HL-60 (cell line): ENCODE data around the gene FNDC3B.

Experiments used
- DNase-seq, 2 experiments: peaks; one replicate each; pipeline ENCODE4 v3.0.0-alpha.2; 2010 to 2020; ENCODE audit warnings: low read depth in 1 of 2, low spot score in 1 of 2
- H3K27ac ChIP-seq: fragments of 250-450 bp; sonication (Bioruptor Pico); replicated peaks from 2 replicates; pipeline ENCODE4 v1.5.1; 2020; ENCODE audit warnings: mild to moderate bottlenecking, moderate library complexity
- H3K27me3 ChIP-seq: fragments of 250-450 bp; sonication (Bioruptor Pico); 2 replicates; pipeline ENCODE4 v1.5.1; 2021; ENCODE audit warnings: mild to moderate bottlenecking, moderate library complexity; ENCODE audit not compliant: insufficient read depth, poor library complexity, severe bottlenecking
- H3K4me3 ChIP-seq: replicated peaks from 2 replicates; pipeline ENCODE4 v1.5.1; 2011; ENCODE audit warnings: mild to moderate bottlenecking, control low read depth, low read length; ENCODE audit not compliant: insufficient read depth
- CTCF ChIP-seq: IDR thresholded peaks from one replicate; pipeline ENCODE4 v1.5.1; 2011; ENCODE audit warnings: low read length, control low read depth, inconsistent platforms; ENCODE audit not compliant: insufficient read depth
- GABPA ChIP-seq: IDR thresholded peaks from 2 replicates; pipeline ENCODE4 v1.6.1; 2012; ENCODE audit warnings: low read depth
- POLR2AphosphoS5 ChIP-seq: IDR thresholded peaks from 2 replicates; pipeline ENCODE4 v1.6.1; 2012; ENCODE audit warnings: low read depth
- REST ChIP-seq: IDR thresholded peaks from 2 replicates; pipeline ENCODE4 v1.6.1; 2012; ENCODE audit warnings: low read depth; ENCODE audit not compliant: insufficient replicate concordance
- SPI1 ChIP-seq: IDR thresholded peaks from 2 replicates; pipeline ENCODE4 v1.6.1; 2012; ENCODE audit warnings: low read depth, mild to moderate bottlenecking, borderline replicate concordance

The FNDC3B gene

DNA sequence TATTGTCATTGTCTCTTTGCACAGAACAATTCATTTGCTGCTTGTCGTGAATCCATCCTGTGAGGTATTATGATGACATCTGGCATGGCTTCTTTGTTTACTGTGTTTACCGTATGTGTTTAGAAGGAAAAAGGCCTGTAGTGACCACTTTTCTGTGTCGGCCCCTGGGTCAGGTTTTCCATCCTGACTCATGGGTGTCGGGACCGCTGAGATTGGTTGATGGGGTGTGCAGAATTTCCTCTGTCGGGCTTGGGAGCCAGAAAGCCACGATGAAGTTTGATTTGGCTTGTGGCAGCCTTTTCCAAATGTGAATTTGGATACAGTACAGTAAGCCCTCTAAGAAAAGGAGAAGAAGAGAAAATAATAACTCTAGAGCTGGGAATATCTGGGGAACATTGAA is 113.5 kb downstream of the FNDC3B start:
- TF ChIP-seq POLR2AphosphoS5 (no peak), REST (no peak), SPI1 (no peak), GABPA (no peak), CTCF (no peak)
- Histone ChIP-seq H3K27me3 (no peaks in the 10 kb centered on the region), H3K4me3 (no peak overlapping the region), H3K27ac (peak overlapping the region; percentile 47)
- DNase-seq: no peak

DNA sequence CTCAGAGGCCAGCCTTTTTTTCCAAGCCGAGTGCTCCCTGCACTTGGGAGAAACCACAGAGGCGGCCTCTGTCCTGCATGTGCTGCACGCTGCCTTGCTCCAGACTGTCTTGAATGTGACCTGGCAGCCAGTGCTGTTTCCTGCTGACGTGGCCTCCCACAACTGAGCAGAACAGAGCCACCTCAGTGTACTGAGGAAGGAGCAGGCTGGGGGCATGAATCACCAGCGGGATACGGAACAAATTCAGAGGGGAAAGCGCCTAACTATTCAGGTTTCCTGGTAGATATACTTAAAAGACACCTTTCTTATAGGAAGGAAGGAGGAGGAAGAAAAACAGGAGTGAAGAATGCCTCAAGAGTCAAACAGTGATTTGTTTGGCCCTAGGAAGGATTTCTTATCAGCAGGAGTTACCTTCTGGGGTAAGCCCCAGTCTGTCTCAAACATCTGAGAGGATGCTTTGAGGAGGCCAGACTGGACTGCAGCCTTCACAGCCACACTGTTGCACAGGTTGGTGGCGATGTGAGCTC is 114.0 kb downstream of the FNDC3B start:
- TF ChIP-seq REST: no peak
- no peak for TF ChIP-seq CTCF
- TF ChIP-seq SPI1: no peak
- TF ChIP-seq POLR2AphosphoS5: peak; percentile 55
- TF ChIP-seq GABPA: no peak
- H3K27ac ChIP-seq: peak overlapping the region; percentile 47
- peak in 1 of 2 experiments; percentile 81 for DNase-seq
- H3K4me3 ChIP-seq: no peak overlapping the region
- H3K27me3 ChIP-seq: no peaks in the 10 kb centered on the region

DNA sequence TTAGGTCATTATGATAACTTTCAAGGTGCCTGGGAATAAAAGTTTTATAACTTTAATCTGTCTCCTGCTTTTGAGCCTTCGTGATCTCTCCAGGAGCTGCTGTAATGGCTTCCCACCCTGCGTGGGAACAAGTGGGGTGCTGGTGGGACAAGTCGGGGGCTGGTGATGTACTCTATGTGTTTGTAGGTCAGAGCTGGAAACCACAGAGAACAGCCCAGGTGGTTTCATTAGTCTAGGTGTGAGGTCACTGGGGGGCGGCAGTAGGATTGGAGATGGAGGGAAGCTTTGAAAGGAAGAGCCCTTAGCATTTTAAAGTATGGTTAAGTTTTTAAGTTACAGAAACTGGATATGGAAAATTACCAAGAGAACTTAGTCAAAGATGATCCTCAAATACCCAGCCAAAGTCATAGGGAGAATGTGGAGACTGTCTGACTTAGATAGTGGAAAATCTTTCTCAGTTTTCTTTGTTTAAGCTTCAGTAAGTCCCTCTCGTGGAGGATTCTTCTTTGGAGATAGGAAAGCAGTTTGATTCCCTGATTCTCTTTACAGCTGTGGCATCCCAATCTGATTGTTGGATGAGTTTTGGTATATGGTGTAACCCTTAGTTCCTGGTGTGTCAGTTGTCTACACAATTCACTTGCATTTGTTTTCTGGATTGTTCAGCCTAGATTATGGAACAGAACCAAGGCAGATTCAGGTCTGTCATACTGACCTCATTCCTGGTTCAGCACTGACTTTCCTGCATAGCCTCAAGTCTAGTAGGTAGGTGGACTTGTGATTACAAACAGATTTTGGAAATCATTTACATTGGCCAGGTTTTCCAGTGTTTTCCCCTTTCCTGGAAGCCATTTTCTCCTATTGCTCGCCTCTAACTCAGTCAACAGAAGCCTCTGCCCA is 115.6 kb downstream of the FNDC3B start:
- TF ChIP-seq GABPA: no peak
- TF ChIP-seq POLR2AphosphoS5: no peak
- TF ChIP-seq REST: no peak
- TF ChIP-seq SPI1: no peak
- TF ChIP-seq CTCF: no peak
- no peak overlapping the region for H3K4me3 ChIP-seq

More for the DNA sequence above, 115.6 kb downstream of the FNDC3B start:
- DNase-seq: no peak
- Histone ChIP-seq H3K27ac (no peak overlapping the region), H3K27me3 (no peaks in the 10 kb centered on the region)
